GM18502 (cell line): ENCODE data around the gene EML5.
A peak's percentile ranks its signal among the peaks of the same experiment; 100 is the strongest.

ENCODE experiments used
- ATAC-seq: cut with Tn5 transposase; IDR thresholded peaks from one replicate; pipeline ENCODE4 v1.9.1; 2021; ENCODE audit warnings: mild to moderate bottlenecking; ENCODE audit not compliant: unreplicated experiment, poor library complexity

Gene EML5

DNA sequence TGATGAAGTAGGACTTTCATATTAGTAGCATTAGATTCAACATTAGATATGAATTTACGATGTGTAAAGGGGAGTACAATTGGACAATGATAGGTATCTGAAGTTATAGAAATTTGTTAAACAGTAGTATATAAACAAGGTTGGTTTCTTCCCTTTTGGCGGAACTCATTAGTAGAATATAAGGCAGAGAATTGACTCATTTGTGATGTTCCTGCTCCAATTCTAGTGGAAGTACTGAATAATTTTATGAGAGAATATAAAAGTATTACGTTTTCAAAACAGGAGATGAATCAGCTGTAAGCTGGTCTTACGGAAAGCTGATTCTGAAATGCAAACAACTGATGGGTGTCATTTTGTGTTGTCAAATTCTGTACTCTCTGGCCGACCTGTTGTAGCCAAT, 216.5 kb downstream of the EML5 start:
- ATAC-seq = no peak

DNA sequence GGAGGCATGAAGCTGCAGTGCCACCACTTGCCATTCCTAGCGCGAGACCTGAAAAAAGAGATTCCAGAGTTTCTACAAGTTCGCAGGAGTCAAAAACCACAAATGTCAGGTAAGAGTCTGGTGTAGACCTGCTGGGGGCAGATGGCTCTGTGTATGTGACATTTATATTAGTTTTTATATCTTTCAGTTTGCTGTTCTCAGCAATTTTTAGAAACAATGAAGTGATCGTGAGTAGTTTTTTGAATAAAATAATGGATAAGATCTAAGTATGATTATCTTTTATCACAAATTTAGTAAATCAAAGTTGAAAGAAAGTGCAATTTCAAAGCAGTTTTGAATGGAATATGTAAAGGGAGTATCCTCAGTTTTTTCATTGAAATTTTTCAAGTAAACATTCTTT, 220.6 kb downstream of the EML5 start:
- ATAC-seq = no peak

DNA sequence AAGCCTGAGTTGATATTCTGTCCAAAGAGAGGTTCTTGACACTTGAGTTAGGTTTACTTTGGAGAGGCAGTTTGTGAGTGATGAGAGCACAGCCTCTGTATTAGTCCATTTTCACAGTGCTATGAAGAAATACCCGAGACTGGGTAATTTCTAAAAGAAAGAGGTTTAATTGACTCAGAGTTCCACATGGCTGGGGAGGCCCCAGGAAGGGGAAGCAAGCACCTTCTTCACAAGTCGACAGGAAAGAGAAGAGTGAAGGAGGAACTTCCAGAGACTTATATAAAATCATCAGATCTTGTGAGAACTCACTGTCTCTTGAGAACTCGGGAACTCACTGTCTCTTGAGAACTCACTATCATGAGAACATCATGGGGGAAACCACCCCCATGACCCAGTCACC, 224.6 kb downstream of the EML5 start:
- ATAC-seq = no peak

DNA sequence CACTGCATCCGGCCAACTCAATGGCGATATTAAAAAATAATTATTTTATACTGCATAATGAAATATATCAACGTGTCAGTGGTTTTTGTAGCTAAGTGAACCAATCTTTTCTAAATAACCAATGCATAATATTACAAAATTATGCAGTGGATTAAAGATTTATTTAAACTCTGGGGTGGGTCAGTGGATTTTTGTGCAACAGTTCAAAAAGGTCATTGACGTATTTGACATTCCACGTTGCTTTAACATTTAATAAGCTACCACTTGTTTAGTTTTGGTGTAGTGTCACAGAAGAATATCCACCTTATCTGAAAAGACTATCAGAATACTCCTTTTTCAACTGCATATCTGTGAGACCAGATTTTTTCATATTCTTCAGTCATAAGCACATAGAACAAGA, 227.3 kb downstream of the EML5 start:
- no peak for ATAC-seq

DNA sequence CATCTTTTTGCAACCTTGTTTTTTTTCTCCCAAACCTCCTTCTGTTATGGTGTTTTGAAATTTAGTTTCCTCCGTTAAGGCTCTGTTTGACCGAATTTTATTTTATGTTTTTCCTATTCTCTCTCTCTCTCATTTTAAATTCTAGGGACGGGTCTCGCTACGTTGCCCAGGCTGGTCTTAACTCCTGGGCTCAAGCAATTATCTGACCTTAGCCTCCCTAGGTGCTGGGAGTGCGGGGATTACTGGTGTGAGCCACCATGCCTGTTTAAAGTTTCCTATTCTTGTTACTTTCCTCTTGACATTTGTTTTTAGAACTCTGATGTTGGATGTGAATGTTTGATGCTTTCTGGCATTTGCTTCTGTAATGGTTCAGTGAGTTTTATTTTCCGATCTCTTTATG, 228.9 kb downstream of the EML5 start:
- ATAC-seq = no peak

DNA sequence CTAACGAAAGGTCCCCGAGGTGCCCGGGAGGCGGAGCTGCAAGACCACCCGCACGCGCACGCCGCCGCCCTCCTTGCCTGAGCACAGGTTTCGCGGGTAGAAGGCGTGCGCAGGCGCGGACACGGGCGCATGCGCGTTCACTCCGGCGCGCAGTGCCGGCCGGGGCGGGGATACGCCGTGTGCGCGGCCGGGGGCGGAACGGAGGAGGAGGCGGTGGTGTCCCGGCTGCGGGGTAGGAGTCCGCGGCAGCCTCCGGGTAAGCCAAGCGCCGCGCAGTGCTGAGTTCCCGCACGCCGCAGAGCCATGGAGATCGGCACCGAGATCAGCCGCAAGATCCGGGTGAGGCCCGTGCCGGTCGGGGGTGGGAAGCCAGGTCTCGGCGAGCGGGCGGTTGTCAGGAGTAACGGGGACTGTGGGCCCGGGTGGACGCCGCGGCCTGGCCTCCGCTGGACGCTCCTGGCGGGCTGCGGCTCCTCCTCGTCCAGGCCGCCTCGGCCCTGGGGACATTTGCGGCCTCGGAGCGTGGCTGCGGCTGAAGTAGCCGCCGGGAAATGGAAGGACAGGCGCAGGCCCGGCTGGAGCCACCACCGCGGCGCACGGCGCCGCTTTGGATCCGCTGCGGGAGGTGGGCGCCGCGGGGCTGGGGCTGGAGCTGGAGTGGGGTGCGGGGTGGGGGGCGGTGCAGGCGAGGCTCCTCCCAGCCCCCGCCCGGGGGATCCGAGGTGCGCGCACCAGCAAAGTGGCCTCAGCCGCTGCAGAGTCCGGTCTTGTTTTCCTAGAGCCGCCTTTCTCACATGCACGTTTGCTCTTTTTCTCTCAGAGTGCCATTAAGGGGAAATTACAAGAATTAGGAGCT, 229.7 kb downstream of the EML5 start, which contains the start of gene ZC3H14:
Gene ZC3H14 (plus strand): TSS at position 207 of the 856 bp plus-strand sequence. CDS start 97 bp downstream, at position 304.
- peak; percentile 96 for ATAC-seq

DNA sequence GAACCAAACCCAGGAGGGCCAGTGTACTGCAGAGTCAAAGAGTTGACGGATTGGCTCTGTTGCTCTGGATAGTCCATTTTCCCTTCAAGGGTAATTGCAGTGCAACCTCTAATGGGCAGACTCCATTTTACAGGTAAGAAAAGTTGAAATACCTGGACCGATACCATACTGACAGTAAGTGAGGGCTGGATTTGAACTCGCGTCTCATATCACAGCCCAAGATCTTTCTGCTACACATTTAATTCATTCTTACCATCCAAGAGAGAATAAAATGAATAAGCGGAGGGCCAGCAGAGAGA, 230.3 kb downstream of the EML5 start:
- ATAC-seq = peak; percentile 8
